GM19099 (cell line): Measurements from ENCODE around the gene SCART1.

Experiments
- POLR2A ChIP-seq: IDR thresholded peaks from 3 replicates; pipeline ENCODE4 v1.6.1; 2011; ENCODE audit warnings: low read depth; ENCODE audit not compliant: insufficient read length; ENCODE audit errors: extremely low read depth

The SCART1 gene

DNA sequence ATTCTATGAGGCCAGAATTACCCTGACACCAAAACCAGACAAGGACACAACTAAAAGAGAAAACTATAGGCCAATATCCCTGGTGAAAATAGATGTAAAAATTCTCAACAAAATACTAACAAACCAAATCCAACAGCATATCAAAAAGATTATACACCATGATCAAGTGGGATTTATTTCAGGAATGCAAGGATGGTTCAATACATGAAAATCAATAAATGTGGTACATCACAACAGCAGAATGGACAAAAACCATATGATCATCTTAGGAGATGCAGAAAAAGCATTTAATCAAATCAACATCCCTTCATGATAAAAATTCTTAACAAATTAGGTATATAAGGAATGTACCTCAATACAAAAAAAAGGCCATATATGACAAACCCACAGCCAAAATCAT lies 5.6 kb upstream of the SCART1 start:
- TF ChIP-seq POLR2A, result no peak

DNA sequence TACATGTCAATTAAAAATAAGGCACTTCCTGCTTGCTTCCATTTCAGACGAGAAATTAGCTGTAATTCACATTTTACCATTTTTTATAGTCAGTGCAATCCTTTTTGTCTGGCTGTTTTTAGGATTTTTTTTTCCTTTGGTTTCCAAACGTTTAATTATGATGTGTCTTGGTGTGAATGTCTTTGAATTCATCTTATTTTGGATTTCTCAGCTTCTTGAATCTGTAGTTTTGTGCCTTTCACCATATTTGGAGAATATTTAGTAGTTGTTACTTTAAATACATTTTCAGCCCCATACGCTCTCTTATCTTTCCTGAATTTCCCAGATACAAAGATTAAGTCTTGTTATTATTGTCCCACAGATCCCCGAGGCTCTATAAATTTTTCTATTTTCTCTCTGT lies 2.4 kb upstream of the SCART1 start:
- TF ChIP-seq POLR2A, result no peak

DNA sequence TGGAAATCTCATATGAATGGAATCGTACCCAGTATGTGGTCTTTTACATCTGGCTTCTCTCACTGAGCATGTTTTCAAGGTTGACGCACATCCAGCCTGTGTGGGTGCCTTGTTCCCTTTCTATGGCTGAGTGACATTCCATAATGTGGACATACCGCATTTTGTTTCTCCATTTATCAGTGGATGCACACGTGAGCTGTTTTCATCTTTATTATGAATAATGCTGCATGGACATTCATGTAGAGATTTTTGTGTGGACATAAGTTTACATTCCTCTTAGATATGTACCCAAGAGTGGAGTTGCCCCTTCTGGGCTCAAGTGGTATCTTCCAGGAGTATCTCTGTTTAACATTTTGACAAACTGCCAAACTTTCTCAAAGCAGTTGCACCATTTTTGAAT lies 1.3 kb upstream of the SCART1 start:
- TF ChIP-seq POLR2A, result no peak

DNA sequence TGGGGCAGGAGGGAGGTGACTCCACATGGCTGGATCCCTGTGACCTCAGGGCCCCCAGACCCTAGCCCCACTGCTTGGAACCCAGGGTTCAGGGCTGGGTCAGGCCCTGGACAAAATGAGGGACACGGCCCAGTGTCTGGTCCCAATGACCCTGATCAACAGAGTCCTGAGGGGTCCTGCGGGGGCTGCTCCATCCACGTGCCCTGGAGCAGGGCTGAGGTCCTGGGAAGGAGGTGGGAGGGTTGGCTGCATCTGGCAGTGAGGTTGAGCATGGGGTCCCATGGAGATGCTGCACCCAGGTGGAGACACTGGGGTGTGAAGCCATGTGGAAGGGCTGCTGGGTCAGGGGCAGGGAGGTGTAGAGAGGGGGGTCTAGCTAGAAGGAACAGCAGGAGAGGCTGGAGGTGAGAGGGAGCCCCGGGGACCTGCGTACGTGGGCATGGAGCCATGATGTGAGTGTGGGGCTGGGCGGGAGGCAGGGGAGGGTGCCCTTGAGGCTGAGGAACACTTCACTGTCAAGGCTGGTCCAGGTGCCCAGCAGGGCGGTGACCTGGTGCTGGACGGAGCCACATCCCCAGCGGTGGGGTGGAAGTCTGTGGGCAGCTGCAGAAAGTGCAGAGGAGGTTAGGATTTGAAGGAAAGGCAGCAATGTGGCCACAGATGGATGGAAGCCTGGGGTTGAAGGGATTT lies 604 bp downstream of the SCART1 start:
- TF ChIP-seq POLR2A, result no peak

DNA sequence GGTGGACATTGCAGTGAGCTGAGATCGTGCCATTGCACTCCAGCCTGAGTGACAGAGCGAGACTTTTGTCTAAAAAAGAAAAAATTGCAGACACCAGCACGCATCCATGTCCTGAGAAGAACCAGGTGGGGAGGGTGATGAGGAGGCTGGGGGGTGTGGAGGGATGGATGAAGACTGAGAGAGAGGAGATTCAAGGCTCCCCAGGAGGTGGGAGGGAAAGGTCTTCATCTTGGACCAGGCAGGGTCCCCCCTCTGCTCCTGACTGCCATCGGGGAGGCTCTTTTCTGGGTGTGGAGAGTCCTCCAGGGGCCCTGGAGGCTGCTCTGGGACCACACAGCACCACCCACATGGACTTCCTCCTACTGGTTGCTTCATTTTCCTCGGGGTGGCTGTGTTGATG lies 1.5 kb downstream of the SCART1 start:
- TF ChIP-seq POLR2A, result no peak

DNA sequence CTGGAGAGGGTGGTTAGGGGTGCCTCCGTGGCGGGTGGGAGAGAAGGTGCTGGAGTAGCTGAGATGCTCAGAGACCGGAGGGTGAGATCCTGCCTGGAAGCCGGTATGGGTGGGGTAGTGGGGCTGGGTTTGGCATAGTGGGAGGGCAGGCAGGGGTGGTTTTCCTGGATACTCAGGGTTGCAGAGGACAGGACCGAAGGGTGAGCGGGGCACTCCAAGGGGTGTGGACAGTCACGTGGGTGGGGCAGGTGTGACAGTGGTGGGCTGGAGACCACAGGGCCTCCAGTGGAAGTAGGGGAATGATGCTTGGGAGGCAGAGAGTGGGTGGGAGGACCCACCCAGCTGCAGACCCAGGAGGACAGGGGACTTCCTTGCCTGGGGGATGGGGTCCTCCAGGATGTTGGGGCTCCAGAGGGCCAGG lies 1.9 kb downstream of the SCART1 start:
- TF ChIP-seq POLR2A, result no peak

DNA sequence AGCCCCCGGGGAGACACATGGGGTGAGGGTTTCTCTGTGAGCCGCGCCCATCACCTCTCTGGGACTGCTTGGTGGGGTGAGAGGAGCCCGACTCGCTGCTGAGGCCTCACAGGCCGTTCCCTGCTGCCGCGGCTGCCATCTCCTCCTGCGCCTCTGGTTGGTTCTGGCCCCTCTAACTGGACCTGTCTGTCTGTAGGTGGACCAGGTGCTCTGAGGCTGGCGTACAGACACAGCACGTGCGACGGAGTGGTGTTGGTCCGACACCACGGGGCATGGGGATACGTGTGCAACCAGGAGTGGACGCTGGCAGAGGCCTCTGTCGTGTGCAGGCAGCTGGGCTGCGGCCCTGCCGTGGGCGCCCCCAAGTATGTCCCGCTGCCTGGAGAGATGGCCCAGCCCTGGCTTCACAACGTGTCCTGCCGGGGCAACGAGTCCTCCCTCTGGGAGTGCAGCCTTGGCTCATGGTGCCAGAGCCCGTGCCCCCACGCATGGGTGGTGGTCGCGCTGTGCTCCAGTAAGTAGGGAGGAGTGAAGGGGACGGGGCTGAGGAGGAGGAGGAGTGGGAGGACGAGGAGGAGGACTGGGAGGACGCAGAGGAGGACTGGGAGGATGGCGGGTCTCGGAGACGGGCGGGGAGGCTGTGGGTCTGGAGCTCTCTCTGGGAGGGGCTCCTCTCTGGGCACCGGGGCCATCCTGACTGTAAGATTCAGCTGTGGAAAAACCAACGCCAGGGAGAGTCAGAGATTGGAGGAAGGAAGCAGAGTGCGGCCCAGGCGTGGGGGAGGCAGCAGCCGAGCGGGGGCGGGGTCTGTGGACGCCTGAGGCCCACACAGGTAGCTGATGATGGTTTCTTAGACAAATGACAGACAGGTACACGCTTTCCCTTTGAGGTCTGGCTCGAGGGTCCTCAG lies 2.6 kb downstream of the SCART1 start:
- no peak for TF ChIP-seq POLR2A

DNA sequence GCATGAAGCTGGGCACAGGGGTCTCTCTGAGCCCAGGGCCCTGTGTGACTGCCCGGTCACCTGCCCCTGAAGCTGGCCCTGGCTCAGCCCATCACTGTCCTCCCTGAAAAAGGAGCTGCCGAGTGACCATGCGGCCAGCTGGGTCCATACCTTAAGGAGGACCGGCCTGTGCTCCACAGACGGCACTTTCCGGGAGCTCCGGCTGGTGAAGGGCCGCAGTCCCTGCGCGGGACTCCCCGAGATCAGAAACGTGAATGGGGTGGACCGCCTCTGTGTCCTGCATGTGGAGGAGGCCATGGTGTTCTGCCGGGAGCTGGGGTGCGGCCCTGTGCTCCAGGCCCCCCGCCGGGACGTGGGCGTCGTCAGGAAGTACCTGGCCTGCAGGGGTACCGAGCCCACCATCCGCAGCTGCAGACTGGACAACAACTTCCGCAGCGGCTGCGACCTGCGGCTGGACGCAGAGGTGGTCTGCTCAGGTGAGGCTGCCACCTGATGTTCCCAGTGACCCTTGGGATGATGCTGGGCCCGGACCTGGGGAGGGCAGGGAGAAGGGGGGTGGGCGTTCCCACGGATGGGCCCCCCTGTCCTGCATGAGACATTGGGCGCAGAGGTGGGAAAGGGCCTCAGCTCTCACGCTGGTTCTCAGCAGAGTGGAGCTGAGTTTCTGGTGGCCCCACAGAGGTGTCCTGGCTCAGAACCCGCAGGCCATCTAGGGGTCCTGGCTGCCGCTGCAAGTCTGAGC lies 3.5 kb downstream of the SCART1 start:
- no peak for TF ChIP-seq POLR2A

DNA sequence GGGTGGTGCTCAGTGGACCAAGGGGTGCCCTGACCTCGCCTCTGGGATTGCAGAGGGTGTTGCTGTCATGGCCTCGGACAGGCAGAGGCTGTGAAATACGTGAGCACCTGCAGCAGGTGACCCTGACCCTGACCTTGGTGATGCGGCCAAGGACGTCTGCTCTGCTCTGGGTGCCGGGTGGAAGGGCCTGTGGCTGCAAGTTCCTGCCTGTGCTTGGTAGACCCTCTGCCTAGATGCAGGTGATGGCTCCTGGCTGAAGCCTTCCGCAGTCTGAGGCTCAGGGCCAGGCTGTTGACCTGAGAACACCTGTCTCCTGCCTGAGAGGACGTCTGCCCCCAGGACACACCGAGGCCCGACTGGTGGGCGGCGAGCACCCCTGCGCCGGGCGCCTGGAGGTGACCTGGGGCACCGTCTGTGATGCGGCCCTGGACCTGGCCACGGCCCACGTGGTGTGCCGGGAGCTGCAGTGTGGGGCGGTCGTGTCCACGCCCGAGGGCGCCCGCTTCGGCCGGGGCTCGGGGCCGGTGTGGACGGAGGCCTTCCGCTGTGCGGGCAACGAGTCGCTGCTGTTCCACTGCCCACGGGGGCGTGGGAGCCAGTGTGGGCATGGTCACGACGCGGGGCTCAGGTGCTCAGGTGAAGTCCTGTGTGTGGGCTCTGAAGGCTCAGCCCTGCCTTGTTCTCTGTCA lies 4.4 kb downstream of the SCART1 start:
- TF ChIP-seq POLR2A, result no peak

DNA sequence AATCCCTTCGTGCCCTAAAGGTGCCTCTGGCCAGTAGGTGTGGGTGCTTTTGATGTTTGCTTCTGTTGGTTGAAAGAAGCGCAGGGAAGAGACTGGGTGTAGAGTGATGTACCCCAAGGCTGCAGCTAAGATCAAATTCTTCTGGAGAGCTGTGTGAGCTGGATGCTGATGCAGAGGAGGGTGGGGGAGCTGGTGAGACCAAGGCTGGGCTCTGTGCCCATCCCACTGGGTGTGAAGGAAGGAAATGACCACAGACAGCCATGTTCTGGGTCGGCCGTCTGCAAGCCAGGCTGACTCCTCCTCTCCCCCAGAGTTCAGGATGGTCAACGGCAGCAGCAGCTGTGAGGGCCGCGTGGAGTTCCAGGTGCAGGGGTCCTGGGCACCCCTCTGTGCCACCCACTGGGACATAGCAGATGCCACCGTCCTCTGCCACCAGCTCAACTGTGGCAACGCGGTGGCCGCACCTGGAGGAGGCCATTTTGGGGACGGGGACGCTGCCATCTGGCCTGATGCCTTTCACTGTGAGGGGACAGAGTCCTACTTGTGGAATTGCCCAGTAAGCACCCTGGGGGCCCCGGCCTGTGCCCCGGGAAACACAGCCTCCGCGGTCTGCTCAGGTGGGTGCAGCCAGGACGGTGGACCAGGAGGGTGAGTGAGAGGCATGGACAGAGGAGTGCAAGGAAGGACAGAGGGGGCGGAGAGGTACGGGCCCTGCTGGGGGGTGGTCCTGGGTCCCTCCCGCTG lies 5.1 kb downstream of the SCART1 start:
- no peak for TF ChIP-seq POLR2A

DNA sequence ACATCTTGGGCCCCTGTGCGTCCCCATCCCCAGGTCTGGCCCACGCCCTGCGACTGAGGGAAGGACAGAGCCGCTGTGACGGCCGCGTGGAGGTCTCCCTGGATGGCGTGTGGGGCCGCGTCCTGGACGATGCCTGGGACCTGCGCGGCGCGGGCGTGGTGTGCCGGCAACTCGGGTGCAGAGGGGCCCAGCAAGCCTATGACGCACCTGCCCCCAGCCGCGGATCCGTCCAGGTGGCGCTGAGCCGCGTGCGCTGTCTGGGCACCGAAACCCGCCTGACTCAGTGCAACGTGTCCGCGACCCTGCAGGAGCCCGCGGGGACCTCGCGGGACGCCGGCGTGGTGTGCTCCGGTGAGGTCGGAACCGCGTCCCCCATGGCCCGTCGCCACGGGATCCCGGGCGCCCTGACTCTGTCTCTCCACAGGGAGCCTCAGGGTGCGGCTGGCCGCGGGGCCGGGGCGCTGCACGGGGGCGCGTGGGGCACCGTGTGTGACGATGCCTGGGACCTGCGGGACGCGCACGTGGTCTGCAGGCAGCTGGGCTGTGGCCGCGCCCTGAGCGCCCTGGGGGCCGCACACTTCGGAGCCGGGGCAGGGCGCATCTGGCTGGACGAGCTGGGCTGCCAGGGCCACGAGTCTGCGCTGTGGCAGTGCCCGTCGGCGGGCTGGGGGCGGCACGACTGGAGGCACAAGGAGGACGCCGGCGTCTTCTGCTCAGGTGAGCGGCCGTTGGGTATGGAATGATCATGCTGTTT lies 5.9 kb downstream of the SCART1 start:
- no peak for TF ChIP-seq POLR2A

DNA sequence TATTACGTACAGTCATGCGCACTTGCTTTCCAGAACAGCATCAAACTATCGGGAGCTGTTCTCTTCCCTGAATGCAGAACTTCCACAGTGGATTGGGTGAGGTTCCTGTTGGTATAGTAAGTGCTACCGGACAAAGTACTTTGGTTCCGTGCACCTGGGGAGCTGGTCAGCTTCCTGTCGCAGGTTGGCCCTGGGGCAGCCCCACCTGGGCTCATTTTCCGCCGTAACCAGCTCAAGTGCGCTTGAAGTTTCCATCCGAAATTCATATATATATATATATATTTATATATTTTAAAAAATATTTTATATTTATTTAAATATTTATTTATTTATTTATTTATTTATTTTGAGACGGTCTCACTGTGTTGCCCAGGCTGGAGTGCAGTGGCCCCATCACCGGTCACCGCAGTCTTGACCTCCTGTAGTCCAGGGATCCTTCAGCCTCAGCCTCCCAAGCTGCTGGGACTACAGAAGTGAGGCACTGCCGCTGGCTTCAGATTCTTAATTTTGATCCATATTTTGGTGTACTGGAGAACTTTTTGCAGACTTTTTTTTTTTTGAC lies 6.5 kb downstream of the SCART1 start:
- TF ChIP-seq POLR2A, result no peak

DNA sequence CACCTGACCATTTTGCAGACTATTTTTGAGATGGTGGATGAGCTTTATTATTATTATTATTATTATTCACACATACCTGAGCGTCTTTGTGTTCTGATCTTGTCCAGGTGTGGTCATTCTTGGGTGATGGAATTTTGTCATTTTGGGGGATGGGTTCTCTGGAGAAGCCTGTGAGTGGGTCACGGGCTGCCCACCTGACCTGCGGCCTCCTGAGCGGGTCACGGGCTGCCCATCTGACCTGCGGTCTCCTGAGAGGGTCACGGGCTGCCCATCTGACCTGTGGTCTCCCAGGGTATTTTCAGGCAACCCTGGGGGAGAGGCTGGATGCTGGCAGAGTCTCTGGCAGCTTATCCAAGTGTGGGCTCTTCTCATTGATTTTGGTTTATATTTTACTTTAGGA lies 7.3 kb downstream of the SCART1 start:
- no peak for TF ChIP-seq POLR2A
